Measurements from ENCODE around the gene RAF1.
A peak's percentile ranks its signal among the peaks of the same experiment; 100 is the strongest.
"Not testable (repeated sequence)": the region's sequence is repeated elsewhere in the genome, so short reads cannot be mapped to it uniquely, and the experiment has no call there.

Gene RAF1

DNA sequence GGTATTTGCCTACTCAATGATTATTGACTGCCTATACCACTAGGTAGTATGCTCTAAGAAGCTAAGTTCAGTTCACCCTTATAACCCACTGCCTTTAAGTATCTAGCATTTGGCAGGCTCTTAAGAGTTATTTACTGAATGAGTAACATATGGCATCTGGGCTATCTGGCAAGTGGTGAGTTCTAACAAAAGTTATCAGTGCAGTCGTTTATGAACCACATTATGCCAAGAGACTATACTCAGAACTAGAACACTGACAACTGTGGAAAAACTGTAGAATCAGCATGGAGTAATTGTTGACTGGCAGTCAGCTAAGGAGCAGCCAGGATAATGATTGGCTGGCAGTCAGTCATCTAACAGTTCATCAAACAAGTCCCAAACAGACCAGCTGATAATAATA lies 25.8 kb downstream of the RAF1 start:
- no peak for DNase-seq (ENCODE audit: low spot score)

DNA sequence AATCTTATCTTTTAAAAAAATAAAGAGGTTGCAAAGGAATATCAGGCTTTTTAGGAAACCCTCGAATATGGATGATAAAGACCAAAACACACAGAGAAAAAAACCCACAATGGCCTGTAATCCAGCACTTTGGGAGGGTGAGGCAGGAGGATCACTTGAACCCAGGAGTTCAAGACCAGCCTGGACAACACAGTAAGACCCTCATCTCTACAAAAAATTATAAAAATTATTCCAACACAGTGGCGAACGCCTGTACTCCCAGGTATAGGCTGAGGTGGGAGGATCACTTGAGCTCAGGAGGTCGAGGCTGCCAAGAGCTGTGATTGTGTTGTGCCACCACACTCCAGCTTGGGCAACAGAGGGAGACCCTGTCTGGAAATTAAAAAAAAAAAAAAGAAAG lies 30.8 kb downstream of the RAF1 start:
- DNase-seq (ENCODE audit: low spot score) = no peak

DNA sequence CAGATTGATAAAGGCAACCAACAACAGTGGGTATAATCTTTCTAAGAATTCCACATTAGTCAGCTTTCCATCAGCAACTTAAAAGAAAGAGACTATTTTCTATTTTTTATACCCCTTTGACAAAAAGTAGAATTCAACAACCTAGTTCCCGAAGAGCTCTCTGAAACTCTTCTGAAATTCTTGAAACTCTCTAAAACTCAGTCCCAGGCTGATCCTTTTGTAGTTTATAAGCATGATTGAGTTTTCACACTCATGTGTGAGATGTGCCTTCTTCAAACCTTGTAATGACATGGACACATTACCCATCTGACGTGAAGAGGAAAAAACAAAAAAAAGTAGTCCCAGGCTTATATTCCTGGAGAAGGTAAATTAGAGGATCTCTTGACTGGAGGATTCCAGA lies 31.4 kb downstream of the RAF1 start:
- no peak for DNase-seq (ENCODE audit: low spot score)

DNA sequence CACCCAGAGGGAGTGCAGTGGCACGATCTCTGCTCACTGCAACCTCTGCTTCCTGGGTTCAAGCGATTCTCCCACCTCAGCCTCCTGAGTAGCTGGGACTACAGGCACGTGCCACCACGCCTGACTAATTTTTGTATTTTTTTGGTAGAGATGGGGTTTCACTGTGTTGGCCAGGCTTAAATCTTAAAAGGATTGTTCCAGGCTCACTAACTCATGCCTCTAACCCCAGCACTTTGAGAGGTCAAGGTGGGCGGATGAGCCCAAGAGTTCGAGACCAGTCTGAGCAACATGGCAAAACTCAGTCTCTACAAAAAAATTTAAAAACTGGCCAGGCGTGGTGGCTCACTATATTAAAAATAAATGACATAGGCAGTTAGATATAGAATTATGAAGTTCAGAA lies 33.1 kb downstream of the RAF1 start:
- DNase-seq (ENCODE audit: low spot score) = not testable (repeated sequence)

DNA sequence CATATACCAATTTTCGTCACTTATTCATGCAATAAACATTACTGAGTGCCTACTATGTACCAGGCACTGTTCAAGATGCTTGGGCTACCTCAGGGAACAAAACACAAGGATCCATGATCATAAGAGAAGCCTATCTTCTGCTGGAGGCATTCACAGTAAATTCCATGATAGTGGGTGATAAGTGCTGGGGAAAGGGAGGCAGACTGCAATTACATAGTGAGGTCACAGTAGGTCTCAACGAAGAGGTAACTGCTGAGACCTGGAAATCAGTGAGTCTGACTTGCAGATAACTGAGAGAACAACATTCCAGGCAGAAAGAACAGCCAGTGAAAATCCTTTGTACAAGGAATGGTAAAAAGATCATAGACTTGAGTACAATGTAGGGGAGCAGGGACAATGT lies 33.6 kb downstream of the RAF1 start:
- DNase-seq (ENCODE audit: low spot score) = no peak

DNA sequence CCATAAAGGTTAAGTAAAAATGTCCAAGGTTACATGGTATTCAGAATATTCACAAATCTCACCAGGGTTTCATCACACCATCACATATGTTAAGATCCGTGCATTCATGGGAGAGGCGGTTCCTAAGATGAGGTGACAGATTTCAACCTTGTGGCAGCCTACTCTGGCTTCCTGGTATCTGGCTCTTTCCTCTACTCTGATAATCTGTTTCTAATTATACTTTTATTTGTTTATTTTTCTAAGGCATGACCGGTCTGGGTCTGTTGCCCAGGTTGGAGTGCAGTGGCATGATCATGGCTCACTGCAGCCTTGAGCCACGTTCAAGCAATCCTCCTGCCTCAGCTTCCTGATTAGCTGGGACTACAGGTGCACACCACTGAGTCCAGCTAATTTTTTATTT lies 34.4 kb downstream of the RAF1 start:
- DNase-seq (ENCODE audit: low spot score) = peak; percentile 18

DNA sequence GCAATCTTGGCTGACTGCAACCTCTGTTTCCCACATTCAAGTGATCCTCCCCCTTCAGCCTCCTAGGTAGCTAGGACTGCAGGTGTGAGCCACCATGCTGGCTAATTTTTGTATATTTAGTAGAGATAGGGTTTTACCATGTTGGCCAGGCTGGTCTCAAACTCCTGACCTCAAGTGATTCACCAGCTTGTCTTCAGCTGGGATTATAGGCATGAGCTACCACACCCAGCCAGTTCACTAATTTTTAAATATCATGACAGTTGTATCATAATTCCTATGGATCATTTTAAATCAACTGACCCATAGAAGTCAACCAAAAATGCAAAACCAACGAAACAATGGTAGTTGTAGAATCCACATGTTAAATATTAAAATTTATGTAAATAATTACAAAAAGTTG lies 35.1 kb downstream of the RAF1 start:
- no peak for DNase-seq (ENCODE audit: low spot score)

DNA sequence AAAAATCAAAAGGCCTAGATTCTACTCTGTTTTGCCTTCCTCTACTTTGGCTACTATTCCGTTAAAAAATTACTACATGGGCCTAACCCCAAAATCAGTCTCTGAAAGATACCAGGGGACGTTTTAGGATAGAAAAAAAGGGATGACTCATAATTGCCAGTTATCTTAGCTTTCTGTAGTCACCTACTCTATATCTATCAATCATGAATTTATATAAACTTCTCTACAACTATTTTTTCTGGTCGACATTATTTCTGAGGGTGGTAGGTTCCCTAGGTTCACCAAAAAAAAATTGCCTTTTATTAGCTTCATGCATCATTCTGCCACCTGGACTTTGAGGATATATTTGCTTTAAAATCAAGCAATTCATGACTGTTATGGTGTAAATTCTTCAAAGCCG lies 36.5 kb downstream of the RAF1 start:
- DNase-seq (ENCODE audit: low spot score) = no peak

DNA sequence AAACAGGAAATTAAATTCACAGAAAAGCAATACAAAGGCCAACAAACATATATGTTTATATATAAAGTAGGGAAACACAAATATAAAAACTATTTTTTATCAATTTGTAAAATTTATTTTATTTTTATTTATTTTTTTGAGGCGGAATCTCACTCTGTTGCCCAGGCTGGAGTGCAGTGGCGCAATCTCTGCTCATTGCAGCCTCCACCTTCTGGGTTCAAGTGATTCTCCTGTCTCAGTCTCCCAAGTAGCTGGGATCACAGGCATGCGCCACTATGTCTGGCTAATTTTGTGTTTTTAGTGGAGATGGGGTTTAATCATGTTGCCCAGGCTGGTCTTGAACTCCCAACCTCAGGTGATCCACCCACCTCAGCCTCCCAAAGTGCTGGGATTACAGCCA lies 39.0 kb downstream of the RAF1 start:
- DNase-seq (ENCODE audit: low spot score) = not testable (repeated sequence)

DNA sequence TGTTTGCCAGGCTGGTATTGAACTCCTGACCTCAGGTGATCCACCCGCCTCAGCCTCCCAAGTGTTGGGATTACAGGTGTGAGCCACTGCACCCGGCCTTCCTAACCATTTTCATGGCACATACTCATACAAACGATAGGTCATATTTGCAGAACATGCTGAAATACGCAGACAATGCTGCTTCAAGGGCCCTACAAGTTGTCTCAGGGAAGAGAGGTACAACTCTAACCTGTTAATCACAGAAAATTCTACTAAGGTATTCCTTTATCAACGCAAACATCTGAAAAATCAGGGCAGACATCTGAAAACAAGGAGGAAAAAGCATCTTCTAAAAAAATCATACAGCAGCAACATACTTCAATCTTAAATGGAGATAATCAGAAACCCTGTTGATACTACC lies 39.9 kb downstream of the RAF1 start:
- no peak for DNase-seq (ENCODE audit: low spot score)

DNA sequence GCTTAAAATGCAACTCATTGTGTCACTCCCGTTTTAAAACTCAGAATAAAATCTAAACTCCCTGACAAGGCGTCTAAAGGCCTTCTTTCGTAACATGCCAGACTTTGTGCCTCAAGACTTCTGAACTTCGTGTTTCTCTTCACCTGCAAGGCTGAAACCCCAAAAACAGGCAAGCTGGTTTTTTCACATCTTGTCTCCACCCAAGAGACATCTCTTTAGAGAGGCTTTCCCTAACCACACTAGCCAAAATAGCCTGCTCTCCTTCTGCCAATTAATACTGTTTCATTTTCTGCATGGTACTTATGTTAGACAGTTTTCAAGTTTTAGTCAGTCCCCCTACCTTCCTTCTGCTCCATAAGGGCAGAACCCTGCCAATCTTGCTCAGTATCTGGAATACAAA lies 41.6 kb downstream of the RAF1 start:
- no peak for DNase-seq (ENCODE audit: low spot score)

DNA sequence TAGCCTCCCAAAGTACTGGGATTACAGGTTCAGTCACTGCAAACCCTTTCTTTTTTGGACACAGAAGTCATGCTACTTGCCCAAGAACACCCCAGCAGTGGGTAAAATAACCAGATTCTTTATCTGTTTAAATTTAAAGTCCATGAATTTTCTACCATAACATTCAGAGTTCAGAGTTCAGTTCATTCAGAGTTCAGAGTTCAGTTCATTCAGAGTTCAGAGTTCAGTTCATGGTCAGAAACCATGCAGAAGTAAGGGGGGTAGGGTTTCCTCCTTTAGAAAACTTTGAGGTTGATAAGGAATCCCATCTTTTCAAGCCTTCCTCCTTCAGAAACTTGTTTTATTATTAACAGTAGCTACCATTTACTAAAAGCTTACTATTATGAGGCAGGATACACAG lies 43.2 kb downstream of the RAF1 start:
- DNase-seq (ENCODE audit: low spot score) = no peak

DNA sequence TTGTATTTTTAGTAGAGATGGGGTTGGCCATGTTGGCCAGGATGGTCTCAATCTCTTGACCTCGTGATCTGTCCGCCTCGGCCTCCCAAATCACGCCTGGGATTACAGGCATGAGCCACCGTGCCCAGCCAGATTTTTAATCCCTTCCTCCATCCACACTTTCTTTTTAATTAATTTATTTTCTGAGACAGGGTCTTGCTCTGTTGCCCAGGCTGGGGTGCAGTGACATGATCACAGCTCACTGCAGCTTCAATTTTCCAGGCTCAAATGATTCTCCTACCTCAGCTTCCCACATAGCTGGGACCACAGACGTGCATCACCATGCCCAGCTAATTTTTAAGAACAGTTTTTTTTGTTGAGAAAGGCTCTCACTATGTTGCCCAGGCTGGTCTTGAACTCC lies 43.6 kb downstream of the RAF1 start:
- no peak for DNase-seq (ENCODE audit: low spot score)

DNA sequence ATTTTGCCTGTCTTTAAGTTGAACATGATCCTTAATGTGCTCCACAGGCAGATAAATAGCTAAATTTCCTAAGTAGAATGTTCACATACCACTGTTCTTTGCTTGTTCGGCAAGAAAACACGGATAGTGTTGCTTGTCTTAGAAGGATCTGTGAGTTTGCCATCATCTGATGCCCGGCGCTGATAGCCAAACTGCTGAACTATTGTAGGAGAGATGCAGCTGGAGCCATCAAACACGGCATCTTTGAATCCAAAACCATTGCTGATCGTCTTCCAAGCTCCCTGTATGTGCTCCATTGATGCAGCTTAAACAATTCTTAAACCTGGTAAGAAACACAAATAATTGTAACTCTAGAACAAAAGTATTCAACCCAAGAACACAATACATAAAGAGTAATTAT lies 45.5 kb downstream of the RAF1 start:
- no peak for DNase-seq (ENCODE audit: low spot score)

DNA sequence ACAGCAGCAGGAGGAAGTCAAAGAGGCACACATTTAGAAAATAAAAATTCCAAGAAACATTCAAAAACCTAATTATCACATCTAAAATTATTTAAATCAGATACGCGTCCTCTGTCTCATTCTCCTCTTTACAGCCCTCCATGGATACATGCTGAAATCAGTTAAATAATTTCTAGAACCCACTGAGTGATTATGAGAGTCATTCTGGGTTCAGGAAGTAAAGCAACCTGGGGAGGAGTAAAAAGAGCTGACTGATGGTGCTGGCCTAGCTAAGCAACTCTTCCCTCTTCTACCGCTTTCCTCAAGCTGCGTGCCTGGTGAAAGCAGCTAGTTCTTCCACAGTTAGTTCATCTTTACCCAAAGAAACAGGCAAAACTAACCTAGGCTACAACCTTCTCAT lies 48.7 kb downstream of the RAF1 start:
- DNase-seq (ENCODE audit: low spot score) = no peak

DNA sequence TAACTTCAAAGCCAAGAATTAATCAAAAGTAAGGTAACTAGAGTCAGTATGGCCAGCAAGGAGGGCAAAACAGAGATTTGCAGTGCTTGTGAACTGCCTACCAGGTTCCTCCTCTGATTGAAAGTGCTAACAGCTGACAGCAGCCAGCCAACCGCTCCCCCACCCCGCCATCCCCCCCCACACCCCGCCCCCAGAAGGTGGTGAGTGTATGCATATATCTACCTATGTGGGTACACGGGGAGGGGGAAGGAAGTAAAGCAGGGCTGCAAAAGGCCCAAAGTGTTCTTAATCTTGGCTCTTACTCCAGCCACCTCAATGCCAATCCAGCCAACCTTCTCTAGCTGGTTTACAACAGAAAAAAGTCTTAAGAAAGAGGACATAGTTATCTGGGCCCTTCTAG lies 50.7 kb downstream of the RAF1 start:
- no peak for DNase-seq (ENCODE audit: low spot score)

DNA sequence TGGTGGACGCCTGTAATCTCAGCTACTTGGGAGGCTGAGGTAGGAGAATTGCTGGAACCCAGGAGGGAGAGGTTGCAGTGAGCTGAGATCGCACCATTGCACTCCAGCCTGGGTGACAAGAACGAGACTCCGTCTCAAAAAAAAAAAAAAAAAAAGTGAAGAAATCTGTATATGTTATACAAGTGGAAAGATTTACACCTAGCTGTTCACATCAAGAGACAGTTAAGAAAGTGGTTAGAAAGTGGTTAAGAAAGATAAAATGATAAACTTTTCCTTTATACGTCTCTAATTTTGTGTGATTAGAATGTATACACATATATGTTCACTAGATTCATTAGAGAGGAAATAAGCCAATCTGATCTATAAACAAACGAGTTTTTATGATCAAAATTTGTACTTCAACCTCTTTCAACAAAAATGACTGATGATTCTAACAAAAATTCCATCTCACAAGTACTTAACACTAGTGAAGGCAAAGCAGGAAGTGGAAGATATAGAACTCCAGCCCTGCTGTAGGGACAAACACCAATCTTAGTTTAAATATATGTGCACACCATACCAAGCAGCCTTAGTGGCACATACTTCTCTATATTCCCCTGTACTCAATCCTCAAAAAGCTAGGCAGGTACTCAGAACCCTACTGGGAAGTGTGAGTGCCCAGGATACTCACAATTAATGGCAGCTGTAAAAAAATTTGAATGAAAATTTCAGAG lies 51.2 kb downstream of the RAF1 start:
- no peak for DNase-seq (ENCODE audit: low spot score)

DNA sequence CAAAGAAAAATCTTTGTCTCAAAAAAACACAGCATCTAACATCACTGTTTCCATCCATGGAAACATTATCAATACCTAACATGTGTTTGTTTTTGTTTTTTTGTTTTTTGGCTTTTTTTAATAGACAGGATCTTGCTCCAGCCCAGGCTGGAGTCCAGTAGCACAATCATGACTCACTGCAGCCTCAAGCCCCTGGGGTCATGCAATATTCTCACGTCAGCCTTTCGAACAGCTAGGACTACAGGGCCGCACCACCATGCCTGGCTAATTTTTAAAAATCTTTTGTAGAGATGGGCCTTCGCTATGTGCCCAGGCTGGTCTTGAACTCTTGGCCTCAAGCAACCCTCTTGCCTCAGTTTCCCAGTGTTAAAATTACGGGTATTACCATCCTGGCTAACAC lies 52.8 kb downstream of the RAF1 start:
- DNase-seq (ENCODE audit: low spot score) = no peak

DNA sequence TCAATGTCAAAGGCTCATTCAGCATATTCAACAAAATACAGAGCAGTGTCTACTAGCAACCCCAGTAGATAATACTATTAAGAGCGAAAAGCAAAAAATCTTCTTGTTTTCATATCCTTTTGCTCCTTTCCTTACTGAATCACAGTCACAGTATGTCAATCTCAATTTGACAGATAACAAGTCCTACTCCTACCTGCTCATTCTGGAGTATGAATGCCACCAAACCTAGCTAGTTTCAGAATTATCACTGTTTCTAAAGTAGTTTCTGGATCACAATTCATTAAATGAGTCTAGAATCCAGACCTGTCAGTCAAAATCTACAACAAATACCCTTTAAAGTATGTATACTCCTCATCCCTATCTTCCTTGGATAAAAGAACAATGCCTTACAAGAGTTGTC lies 55.5 kb downstream of the RAF1 start:
- DNase-seq (ENCODE audit: low spot score) = no peak

DNA sequence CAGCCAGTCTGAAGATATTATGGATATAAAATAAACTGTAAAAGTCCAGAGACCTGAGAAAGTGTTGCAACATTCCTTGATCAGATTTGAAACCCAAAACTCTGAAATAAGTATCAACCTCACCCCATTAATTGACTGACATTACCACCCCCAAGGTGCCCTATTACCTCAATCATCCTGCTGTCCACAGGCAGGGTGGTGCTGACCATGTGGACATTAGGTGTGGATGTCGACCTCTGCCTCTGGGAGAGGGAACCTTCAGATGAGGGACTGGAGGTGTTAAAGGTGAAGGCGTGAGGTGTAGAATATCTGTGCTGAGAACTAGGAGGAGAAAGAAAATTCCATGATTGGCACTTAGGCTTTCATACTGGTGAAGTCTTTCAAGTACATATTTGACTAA lies 59.9 kb downstream of the RAF1 start:
- no peak for DNase-seq (ENCODE audit: low spot score)

DNA sequence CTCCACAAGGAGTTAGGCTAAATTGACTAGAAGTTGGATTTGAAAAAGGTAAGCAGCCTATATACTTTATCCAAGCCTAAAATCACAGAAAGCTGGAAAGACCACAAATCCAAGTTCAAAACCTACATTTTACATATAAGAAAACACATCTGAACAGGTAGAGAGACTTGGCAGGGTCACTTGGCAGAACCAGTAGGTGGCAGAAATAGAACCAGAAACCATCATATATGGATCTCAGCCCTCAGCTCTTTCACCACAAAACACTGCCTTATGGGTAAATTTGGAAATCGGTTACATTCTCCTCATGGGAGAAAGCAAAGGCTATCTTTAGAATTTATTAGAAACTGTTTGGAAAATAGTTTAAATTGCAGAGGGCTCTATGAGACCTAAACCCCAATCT lies 62.8 kb downstream of the RAF1 start:
- no peak for DNase-seq (ENCODE audit: low spot score)

DNA sequence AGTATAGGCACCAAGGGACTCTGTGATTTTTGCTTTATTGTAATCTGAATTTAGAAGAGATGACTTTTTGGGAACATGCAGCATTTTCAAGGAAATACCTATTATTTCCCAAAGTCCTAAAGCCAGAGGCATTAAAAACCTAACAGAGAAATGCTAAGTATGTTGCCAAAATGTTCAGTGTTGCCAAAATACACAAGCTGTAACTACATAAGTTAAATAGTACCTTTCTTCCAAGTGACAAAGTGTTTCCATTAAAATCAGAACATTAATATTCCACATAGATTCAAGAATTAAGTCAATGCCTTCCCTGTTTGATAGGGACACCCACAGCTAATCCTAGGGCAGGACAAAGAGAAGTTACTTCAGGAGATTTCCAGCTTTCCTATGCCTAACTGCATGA lies 65.0 kb downstream of the RAF1 start:
- no peak for DNase-seq (ENCODE audit: low spot score)

DNA sequence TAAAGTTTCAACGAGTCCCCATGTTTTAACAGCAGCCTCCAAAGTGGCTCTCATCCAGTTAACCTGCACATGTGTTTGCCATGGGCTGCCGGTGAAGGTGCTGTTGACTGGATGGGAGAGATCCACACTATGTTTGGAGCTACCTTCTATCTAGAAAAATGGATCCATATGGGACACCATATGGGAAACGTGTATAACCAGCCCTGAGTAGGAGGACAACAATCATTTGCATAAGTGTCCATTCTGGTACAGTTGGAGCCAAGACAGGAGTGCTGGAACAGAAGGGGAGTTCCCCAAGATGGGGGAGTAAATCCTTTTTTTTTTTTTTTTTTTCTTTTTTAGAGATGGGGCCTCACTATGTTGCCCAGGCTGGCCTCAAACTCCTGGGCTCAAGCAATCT lies 70.4 kb downstream of the RAF1 start:
- no peak for DNase-seq (ENCODE audit: low spot score)

DNA sequence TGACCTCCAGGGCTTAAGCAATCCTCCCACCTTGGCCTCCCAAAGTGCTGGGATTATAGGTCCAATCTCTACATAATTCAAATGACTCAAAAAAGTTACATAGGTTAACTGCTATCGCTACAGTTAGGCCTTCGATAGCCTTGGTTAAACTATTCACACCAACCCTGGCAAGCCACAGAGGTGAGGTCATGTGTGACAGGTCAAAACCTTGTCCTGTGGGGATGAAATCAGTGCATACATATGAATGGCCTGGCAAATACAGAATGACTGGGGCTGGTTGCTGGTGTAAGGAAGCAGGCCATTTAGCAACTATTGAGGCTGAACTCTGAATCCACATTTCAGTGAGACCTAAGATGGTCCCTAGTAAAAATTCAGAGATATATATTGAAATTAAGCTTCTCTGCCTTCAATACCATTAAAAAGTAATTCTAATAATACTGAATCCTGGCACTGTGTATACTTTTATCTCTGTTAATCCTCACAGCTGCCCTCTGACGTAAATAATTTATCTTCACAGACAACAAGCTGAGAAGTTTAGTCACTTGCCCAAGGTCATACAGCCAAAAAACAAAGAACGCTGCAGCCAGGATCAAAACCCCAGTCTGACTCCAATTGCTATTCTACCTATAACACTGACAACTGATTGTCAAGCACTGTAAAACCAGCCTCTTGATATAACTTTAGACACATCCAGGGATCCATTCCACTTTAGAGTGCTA lies 71.8 kb downstream of the RAF1 start:
- DNase-seq (ENCODE audit: low spot score) = no peak

Measured in AG08396 (cell line).